ENCODE measurements around the gene PTPN1. TPM values are rescaled to one million over a fixed set of nuclear protein-coding genes. Genes with fewer than 3 reads are reported as not detected.
"Not testable (repeated sequence)": the region's sequence is repeated elsewhere in the genome, so short reads cannot be mapped to it uniquely, and the experiment has no call there.

The PTPN1 gene
- total and polyA plus RNA-seq, 2 donors (not counting 1 experiment from before 2014, with no cell fraction given), result 20.0 to 28.7 TPM

- no peak for TF ChIP-seq CTCF (conservative IDR thresholded peaks at IDR 0.05 in 1 of 2, IDR thresholded peaks at IDR 0.05 in 1 of 2; ENCODE audit: low read depth in 1 of 2, low read length in 2 of 2)
- no peak for TF ChIP-seq EZH2 (IDR thresholded peaks at IDR 0.05; ENCODE audit: low read length, missing control alignments)
- no peak overlapping the region for H2AFZ ChIP-seq (ENCODE audit: low read length)
- H3K4me2 ChIP-seq (ENCODE audit: extremely low read depth, insufficient read depth, low read length), result no peak overlapping the region
- no peak for DNase-seq (ENCODE audit: low read depth in 2 of 2)
- H3K4me1 ChIP-seq (ENCODE audit: control insufficient read depth, extremely low read depth, insufficient read depth, low read length), result no peaks in the 10 kb centered on the region
- no peaks in the 10 kb centered on the region for H3K79me2 ChIP-seq (ENCODE audit: control insufficient read depth, insufficient read depth, low read length)
- H4K20me1 ChIP-seq (ENCODE audit: control insufficient read depth, extremely low read depth, insufficient read depth, low read length), result no peaks in the 10 kb centered on the region
- H3K9ac ChIP-seq (ENCODE audit: insufficient read depth, low read length), result no peak overlapping the region
- H3K27ac ChIP-seq (ENCODE audit: insufficient read depth, low read length), result no peak overlapping the region
- H3K4me3 ChIP-seq (replicated peaks in 1 of 4; ENCODE audit: control extremely low read depth in 1 of 4, insufficient read depth in 1 of 4, low read depth in 3 of 4, low read length in 4 of 4), result no peak overlapping the region
- no peaks in the 10 kb centered on the region for H3K27me3 ChIP-seq (ENCODE audit: control insufficient read depth, insufficient read depth, low read length)
- H3K9me3 ChIP-seq (ENCODE audit: control insufficient read depth, insufficient read depth, low read depth, low read length), result no peaks in the 10 kb centered on the region
- no peaks in the 10 kb centered on the region for H3K36me3 ChIP-seq (ENCODE audit: control insufficient read depth, insufficient read depth, low read length)
Observed at GRCh38 chr20:50596694-50597021, 86.5 kb downstream of the PTPN1 start.

GRCh38 chr20:50597406-50597969, 87.3 kb downstream of the PTPN1 start:
- Histone ChIP-seq H3K4me2 (ENCODE audit: extremely low read depth, insufficient read depth, low read length) (no peak overlapping the region), H2AFZ (ENCODE audit: low read length) (no peak overlapping the region), H3K4me3 (replicated peaks in 1 of 4; ENCODE audit: control extremely low read depth in 1 of 4, insufficient read depth in 1 of 4, low read depth in 3 of 4, low read length in 4 of 4) (no peak overlapping the region), H3K9ac (ENCODE audit: insufficient read depth, low read length) (no peak overlapping the region), H3K79me2 (ENCODE audit: control insufficient read depth, insufficient read depth, low read length) (no peaks in the 10 kb centered on the region), H4K20me1 (ENCODE audit: control insufficient read depth, extremely low read depth, insufficient read depth, low read length) (no peaks in the 10 kb centered on the region), H3K36me3 (ENCODE audit: control insufficient read depth, insufficient read depth, low read length) (no peaks in the 10 kb centered on the region), H3K27me3 (ENCODE audit: control insufficient read depth, insufficient read depth, low read length) (no peaks in the 10 kb centered on the region), H3K27ac (ENCODE audit: insufficient read depth, low read length) (no peak overlapping the region), H3K4me1 (ENCODE audit: control insufficient read depth, extremely low read depth, insufficient read depth, low read length) (no peaks in the 10 kb centered on the region), H3K9me3 (ENCODE audit: control insufficient read depth, insufficient read depth, low read depth, low read length) (no peaks in the 10 kb centered on the region)
- DNase-seq (ENCODE audit: low read depth in 2 of 2), result no peak
- TF ChIP-seq CTCF (conservative IDR thresholded peaks at IDR 0.05 in 1 of 2, IDR thresholded peaks at IDR 0.05 in 1 of 2; ENCODE audit: low read depth in 1 of 2, low read length in 2 of 2), result no peak
- no peak for TF ChIP-seq EZH2 (IDR thresholded peaks at IDR 0.05; ENCODE audit: low read length, missing control alignments)

GRCh38 chr20:50598074-50598473, 87.9 kb downstream of the PTPN1 start:
- H3K9me3 ChIP-seq (ENCODE audit: control insufficient read depth, insufficient read depth, low read depth, low read length), result no peaks in the 10 kb centered on the region
- H3K79me2 ChIP-seq (ENCODE audit: control insufficient read depth, insufficient read depth, low read length), result no peaks in the 10 kb centered on the region
- H4K20me1 ChIP-seq (ENCODE audit: control insufficient read depth, extremely low read depth, insufficient read depth, low read length), result no peaks in the 10 kb centered on the region
- no peak overlapping the region for H3K4me3 ChIP-seq (replicated peaks in 1 of 4; ENCODE audit: control extremely low read depth in 1 of 4, insufficient read depth in 1 of 4, low read depth in 3 of 4, low read length in 4 of 4)
- DNase-seq (ENCODE audit: low read depth in 2 of 2), result no peak
- no peak overlapping the region for H3K4me2 ChIP-seq (ENCODE audit: extremely low read depth, insufficient read depth, low read length)
- H2AFZ ChIP-seq (ENCODE audit: low read length), result no peak overlapping the region
- H3K4me1 ChIP-seq (ENCODE audit: control insufficient read depth, extremely low read depth, insufficient read depth, low read length), result no peaks in the 10 kb centered on the region
- TF ChIP-seq CTCF (conservative IDR thresholded peaks at IDR 0.05 in 1 of 2, IDR thresholded peaks at IDR 0.05 in 1 of 2; ENCODE audit: low read depth in 1 of 2, low read length in 2 of 2) (no peak), EZH2 (IDR thresholded peaks at IDR 0.05; ENCODE audit: low read length, missing control alignments) (no peak)
- H3K27me3 ChIP-seq (ENCODE audit: control insufficient read depth, insufficient read depth, low read length), result no peaks in the 10 kb centered on the region
- no peak overlapping the region for H3K9ac ChIP-seq (ENCODE audit: insufficient read depth, low read length)
- no peak overlapping the region for H3K27ac ChIP-seq (ENCODE audit: insufficient read depth, low read length)
- no peaks in the 10 kb centered on the region for H3K36me3 ChIP-seq (ENCODE audit: control insufficient read depth, insufficient read depth, low read length)

GRCh38 chr20:50598768-50599167, 88.6 kb downstream of the PTPN1 start:
- not testable (repeated sequence) for H3K9me3 ChIP-seq (ENCODE audit: control insufficient read depth, insufficient read depth, low read depth, low read length); H3K27ac ChIP-seq (ENCODE audit: insufficient read depth, low read length); H3K4me1 ChIP-seq (ENCODE audit: control insufficient read depth, extremely low read depth, insufficient read depth, low read length); H2AFZ ChIP-seq (ENCODE audit: low read length); H3K4me2 ChIP-seq (ENCODE audit: extremely low read depth, insufficient read depth, low read length); H3K9ac ChIP-seq (ENCODE audit: insufficient read depth, low read length); DNase-seq (ENCODE audit: low read depth in 2 of 2); H3K4me3 ChIP-seq (replicated peaks in 1 of 4; ENCODE audit: control extremely low read depth in 1 of 4, insufficient read depth in 1 of 4, low read depth in 3 of 4, low read length in 4 of 4); H3K79me2 ChIP-seq (ENCODE audit: control insufficient read depth, insufficient read depth, low read length); H3K27me3 ChIP-seq (ENCODE audit: control insufficient read depth, insufficient read depth, low read length); H3K36me3 ChIP-seq (ENCODE audit: control insufficient read depth, insufficient read depth, low read length); H4K20me1 ChIP-seq (ENCODE audit: control insufficient read depth, extremely low read depth, insufficient read depth, low read length)
